ENCODE measurements around the gene CDKN1C.

DNA sequence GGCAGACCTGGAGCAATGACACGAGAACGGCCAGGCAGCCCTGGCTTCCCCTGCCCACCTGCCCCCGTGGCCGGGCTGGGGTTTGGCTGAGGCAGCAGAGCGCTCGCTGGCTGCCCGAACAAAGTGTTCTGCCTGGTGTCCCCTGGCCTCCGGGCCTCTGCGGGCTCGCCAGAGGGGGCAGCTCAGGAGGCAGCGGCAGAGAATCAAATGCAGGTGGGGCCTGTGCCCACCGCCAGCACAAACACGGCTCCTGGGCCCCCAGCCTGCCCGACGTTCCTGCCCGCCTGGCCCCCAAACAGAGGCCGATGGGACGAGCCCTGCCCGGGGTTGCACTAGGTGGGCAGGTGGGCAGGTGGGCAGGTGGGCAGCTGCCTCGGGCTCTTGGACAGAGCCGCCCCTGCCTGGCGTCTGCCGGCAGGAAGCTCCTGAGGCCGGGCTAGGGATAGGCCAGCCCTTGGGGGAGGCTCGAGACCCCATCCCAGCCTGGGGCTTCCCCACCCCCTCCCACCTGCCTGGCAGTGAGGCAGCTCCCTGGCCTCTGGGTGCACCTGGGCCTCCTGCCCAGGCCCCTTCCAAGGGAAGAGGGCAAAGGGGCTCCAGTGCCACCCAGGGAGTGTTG, 46.8 kb downstream of the CDKN1C start:
- TF ChIP-seq, protein P1, sequence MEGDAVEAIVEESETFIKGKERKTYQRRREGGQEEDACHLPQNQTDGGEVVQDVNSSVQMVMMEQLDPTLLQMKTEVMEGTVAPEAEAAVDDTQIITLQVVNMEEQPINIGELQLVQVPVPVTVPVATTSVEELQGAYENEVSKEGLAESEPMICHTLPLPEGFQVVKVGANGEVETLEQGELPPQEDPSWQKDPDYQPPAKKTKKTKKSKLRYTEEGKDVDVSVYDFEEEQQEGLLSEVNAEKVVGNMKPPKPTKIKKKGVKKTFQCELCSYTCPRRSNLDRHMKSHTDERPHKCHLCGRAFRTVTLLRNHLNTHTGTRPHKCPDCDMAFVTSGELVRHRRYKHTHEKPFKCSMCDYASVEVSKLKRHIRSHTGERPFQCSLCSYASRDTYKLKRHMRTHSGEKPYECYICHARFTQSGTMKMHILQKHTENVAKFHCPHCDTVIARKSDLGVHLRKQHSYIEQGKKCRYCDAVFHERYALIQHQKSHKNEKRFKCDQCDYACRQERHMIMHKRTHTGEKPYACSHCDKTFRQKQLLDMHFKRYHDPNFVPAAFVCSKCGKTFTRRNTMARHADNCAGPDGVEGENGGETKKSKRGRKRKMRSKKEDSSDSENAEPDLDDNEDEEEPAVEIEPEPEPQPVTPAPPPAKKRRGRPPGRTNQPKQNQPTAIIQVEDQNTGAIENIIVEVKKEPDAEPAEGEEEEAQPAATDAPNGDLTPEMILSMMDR (IDR thresholded peaks at IDR 0.05): no peak
- TF ChIP-seq POLR2AphosphoS5 (IDR thresholded peaks at IDR 0.05; ENCODE audit: insufficient read depth in 1 of 2, low read depth in 1 of 2): no peak
